GM12874 (cell line): ENCODE data around the gene PCSK1.

Source experiments
- CTCF ChIP-seq: IDR thresholded peaks from 2 replicates; pipeline ENCODE4 v1.5.1; 2011; ENCODE audit warnings: low read depth, mild to moderate bottlenecking, control low read depth, low read length, moderate library complexity; ENCODE audit not compliant: insufficient read depth

The PCSK1 gene

GRCh38 chr5:96433066-96433447 lies at the start of gene PCSK1:
TSS of gene PCSK1 (minus strand) at chr5:96433248. CDS start at chr5:96433042, 206 bp downstream.
- TF ChIP-seq CTCF: no peak

- TF ChIP-seq CTCF: no peak
Measured at GRCh38 chr5:96481867-96482266, 48.8 kb upstream of the PCSK1 start.

- no peak for TF ChIP-seq CTCF
Measured at GRCh38 chr5:96481009-96481786, 48.1 kb upstream of the PCSK1 start.

- TF ChIP-seq CTCF: no peak
Measured at GRCh38 chr5:96478983-96479382, 45.9 kb upstream of the PCSK1 start.

- TF ChIP-seq CTCF: no peak
Measured at GRCh38 chr5:96476654-96477053, 43.6 kb upstream of the PCSK1 start.

- no peak for TF ChIP-seq CTCF
Measured at GRCh38 chr5:96474073-96474472, 41.0 kb upstream of the PCSK1 start.

GRCh38 chr5:96473155-96473554 lies 40.1 kb upstream of the PCSK1 start:
- TF ChIP-seq CTCF: no peak
